ENCODE measurements around the gene ATP6V1F. TPM values are rescaled to one million over a fixed set of nuclear protein-coding genes. Genes with fewer than 3 reads are reported as not detected.

Gene ATP6V1F
- total RNA-seq, 1 experiment from 2014 or later: 115 TPM

GRCh38 chr7:128826916-128827247 lies 35.8 kb upstream of the ATP6V1F start:
- no CpG with 5 or more reads among the region's 1 CpG for WGBS (ENCODE audit: extremely low coverage, insufficient read length, low lambda C conversion rate)
- H3K4me1 ChIP-seq (ENCODE audit: insufficient read depth, low read length): no peaks in the 10 kb centered on the region
- H3K36me3 Mint-ChIP-seq (ENCODE audit: insufficient read depth in 1 of 3, low read depth in 3 of 3): no peaks in the 10 kb centered on the region
- H3K79me2 ChIP-seq (ENCODE audit: insufficient read depth, low read length): no peaks in the 10 kb centered on the region
- H3K23ac ChIP-seq (ENCODE audit: insufficient read length, low read depth, low read length): no peak overlapping the region
- H3T11ph ChIP-seq (ENCODE audit: low read length): no peak overlapping the region
- no peak overlapping the region for H3K18ac ChIP-seq (ENCODE audit: insufficient read length, low read depth, low read length)
- H4K8ac ChIP-seq (replicated peaks; ENCODE audit: insufficient read length, low read depth, low read length): no peak overlapping the region
- H2AFZ ChIP-seq (ENCODE audit: low read length): no peak overlapping the region
- H4K91ac ChIP-seq (ENCODE audit: insufficient read length, low read depth, low read length): no peak overlapping the region
- H3K27me3 ChIP-seq (ENCODE audit: insufficient read depth, low read length): peaks cover 11% of the 10 kb centered on the region; the same call in 1 of the 2 replicates
- DNase-seq: no peak
- H2BK120ac ChIP-seq (ENCODE audit: low read depth, low read length, poor library complexity, severe bottlenecking): no peak overlapping the region
- H3K56ac ChIP-seq (ENCODE audit: insufficient read length, low read depth, low read length): no peak overlapping the region
- no peak for TF ChIP-seq CTCF (conservative IDR thresholded peaks at IDR 0.05)
- H2BK12ac ChIP-seq (ENCODE audit: insufficient read length, low read depth, low read length): no peak overlapping the region
- H2BK5ac ChIP-seq (ENCODE audit: insufficient read length, low read length): no peak overlapping the region
- H3K27me3 Mint-ChIP-seq (ENCODE audit: low read depth): peaks cover 43% of the 10 kb centered on the region
- H3K4me1 Mint-ChIP-seq: peaks cover 24 to 33% of the 10 kb centered on the region in 2 experiments
- H3K4me3 Mint-ChIP-seq: no peak overlapping the region
- H3K4me2 ChIP-seq (ENCODE audit: insufficient read depth, insufficient read length, low read length): no peak overlapping the region
- no peaks in the 10 kb centered on the region for H3K9me3 ChIP-seq (ENCODE audit: control insufficient read depth, low read depth, low read length)
- no peaks in the 10 kb centered on the region for H4K20me1 ChIP-seq (ENCODE audit: control insufficient read depth, insufficient read depth, insufficient read length)
- H2BK15ac ChIP-seq (ENCODE audit: low read depth, low read length): no peak overlapping the region
- no peak overlapping the region for H3K27ac Mint-ChIP-seq
- H3K79me1 ChIP-seq (ENCODE audit: insufficient read depth, low read depth, low read length, poor library complexity, severe bottlenecking): no peaks in the 10 kb centered on the region
- peaks cover 13% of the 10 kb centered on the region for H3K23me2 ChIP-seq (ENCODE audit: insufficient read length, low read depth, low read length, poor library complexity, severe bottlenecking)
- H4K5ac ChIP-seq (ENCODE audit: insufficient read length, low read depth, low read length): no peak overlapping the region
- H2AK5ac ChIP-seq (ENCODE audit: insufficient read length, low read length): no peak overlapping the region
- no peaks in the 10 kb centered on the region for H3K9me3 Mint-ChIP-seq
- no peak overlapping the region for H2BK20ac ChIP-seq (ENCODE audit: low read depth, low read length, poor library complexity, severe bottlenecking)
- H3K14ac ChIP-seq (ENCODE audit: insufficient read depth, low read length): no peak overlapping the region
- H3K27ac ChIP-seq (ENCODE audit: insufficient read length, low read depth, low read length): no peak overlapping the region
- H3K9ac ChIP-seq (ENCODE audit: extremely low read depth, insufficient read length, low read length): no peak overlapping the region
- H3K4ac ChIP-seq (ENCODE audit: low read depth, low read length): no peak overlapping the region

All from H9 (cell line).